Purkinje cell (primary cell): ENCODE data around the gene DOP1A. TPM values are rescaled to one million over a fixed set of nuclear protein-coding genes. Genes with fewer than 3 reads are reported as not detected.

Experiments used
- polyA plus RNA-seq: library from polyadenylated mRNA; unstranded; fragments of >200 nt; fragmentation: Nextera tagmentation; gene quantifications from 2 replicates; pipeline ENCODE4 v1.2.1, GENCODE V29; 2014

Gene DOP1A
- polyA plus RNA-seq, result 15.8 and 18.0 TPM in 2 replicates

GRCh38 chr6:83067448-83068439 lies at the start of gene DOP1A:
Gene DOP1A (plus strand): TSS chr6:83067671. CDS start chr6:83096978, 29,307 bp downstream.

GRCh38 chr6:83065511-83066192 lies 1.8 kb upstream of the DOP1A start, which contains the start of gene UBE3D:
Gene UBE3D (minus strand): TSS chr6:83065841. CDS start chr6:83065718, 123 bp downstream.

GRCh38 chr6:83192871-83193746 lies 125.6 kb downstream of the DOP1A start, which contains the start of the genes PGM3 and RWDD2A:
Gene PGM3 (minus strand): TSS chr6:83193265. CDS start chr6:83191012, 2,253 bp downstream.
Gene RWDD2A (plus strand): TSS chr6:83193357. CDS start chr6:83194452, 1,095 bp downstream.

Other genes with a start within 250 kb of the DOP1A start
- gene UBE3D, start 1.8 kb upstream of the DOP1A start, polyA plus RNA-seq, result 11.6 and 12.6 TPM in 2 replicates
- gene PGM3, start 125.6 kb downstream of the DOP1A start, polyA plus RNA-seq, result 27.4 and 51.7 TPM in 2 replicates
- gene RWDD2A, start 125.7 kb downstream of the DOP1A start, polyA plus RNA-seq, result 7.4 and 10.8 TPM in 2 replicates